Loucy (cell line): ENCODE data around the gene NELFB.

ENCODE experiments used
- H2AFZ ChIP-seq: fragments of 200-600 bp; sonication (generic); 2 replicates; pipeline ENCODE4 v1.6.0; 2016; ENCODE audit warnings: antibody characterized with exemption, mild to moderate bottlenecking, low read length, moderate library complexity
- H3F3A ChIP-seq: fragments of 200-600 bp; 2 replicates; pipeline ENCODE4 v1.6.0; 2016; ENCODE audit warnings: antibody characterized with exemption, low read depth, mild to moderate bottlenecking
- H3K27me3 ChIP-seq: fragments of 200-600 bp; sonication (generic); 2 replicates; pipeline ENCODE4 v1.6.1; 2014; ENCODE audit warnings: low read length, mild to moderate bottlenecking; ENCODE audit not compliant: insufficient read depth, poor library complexity, severe bottlenecking
- H3K36me3 ChIP-seq: fragments of 200-600 bp; sonication (generic); 2 replicates; pipeline ENCODE4 v1.6.1; 2016; ENCODE audit warnings: low read length; ENCODE audit not compliant: insufficient read depth
- H3K4me1 ChIP-seq: fragments of 200-600 bp; sonication (generic); 2 replicates; pipeline ENCODE4 v1.5.1; 2014; ENCODE audit warnings: low read length, mild to moderate bottlenecking; ENCODE audit not compliant: insufficient read depth, poor library complexity, severe bottlenecking
- H3K4me2 ChIP-seq: fragments of 200-600 bp; sonication (generic); 2 replicates; pipeline ENCODE4 v1.6.0; 2014; ENCODE audit warnings: antibody characterized with exemption, low read length, low read depth, mild to moderate bottlenecking; ENCODE audit not compliant: poor library complexity, severe bottlenecking
- H3K4me3 ChIP-seq: fragments of 200-600 bp; sonication (generic); 2 replicates; pipeline ENCODE4 v1.5.1; 2014; ENCODE audit warnings: low read length, mild to moderate bottlenecking, mixed read lengths; ENCODE audit not compliant: poor library complexity, severe bottlenecking
- H3K79me2 ChIP-seq: fragments of 200-600 bp; sonication (generic); 2 replicates; pipeline ENCODE4 v1.6.1; 2014; ENCODE audit warnings: low read length; ENCODE audit not compliant: insufficient read depth
- H3K9ac ChIP-seq: fragments of 200-600 bp; sonication (generic); 2 replicates; pipeline ENCODE4 v1.6.0; 2014; ENCODE audit warnings: mild to moderate bottlenecking, low read depth, low read length, moderate library complexity; ENCODE audit not compliant: poor library complexity, severe bottlenecking
- H3K9me2 ChIP-seq: fragments of 200-600 bp; sonication (generic); replicated peaks from 2 replicates; pipeline ENCODE4 v1.6.1; 2016; ENCODE audit warnings: low read depth, low read length, mixed read lengths
- H3K9me3 ChIP-seq: fragments of 200-600 bp; sonication (generic); 2 replicates; pipeline ENCODE4 v1.6.1; 2014; ENCODE audit warnings: mild to moderate bottlenecking, antibody characterized with exemption, low read length, low read depth; ENCODE audit not compliant: insufficient read depth
- H4K20me1 ChIP-seq: fragments of 200-600 bp; sonication (generic); 2 replicates; pipeline ENCODE4 v1.6.0; 2014; ENCODE audit warnings: antibody characterized with exemption, low read length, mild to moderate bottlenecking; ENCODE audit not compliant: insufficient read depth, poor library complexity, severe bottlenecking
- CTCF ChIP-seq: fragments of 200-600 bp; sonication (generic); conservative IDR thresholded peaks from 2 replicates; pipeline ENCODE4 v1.5.1; 2014; ENCODE audit warnings: mild to moderate bottlenecking, antibody characterized with exemption, low read length
- EZH2phosphoT487 ChIP-seq: fragments of 200-600 bp; IDR thresholded peaks from 2 replicates; pipeline ENCODE4 v1.6.1; 2018; ENCODE audit warnings: antibody characterized with exemption, mild to moderate bottlenecking, moderate library complexity, borderline replicate concordance

The NELFB gene

DNA sequence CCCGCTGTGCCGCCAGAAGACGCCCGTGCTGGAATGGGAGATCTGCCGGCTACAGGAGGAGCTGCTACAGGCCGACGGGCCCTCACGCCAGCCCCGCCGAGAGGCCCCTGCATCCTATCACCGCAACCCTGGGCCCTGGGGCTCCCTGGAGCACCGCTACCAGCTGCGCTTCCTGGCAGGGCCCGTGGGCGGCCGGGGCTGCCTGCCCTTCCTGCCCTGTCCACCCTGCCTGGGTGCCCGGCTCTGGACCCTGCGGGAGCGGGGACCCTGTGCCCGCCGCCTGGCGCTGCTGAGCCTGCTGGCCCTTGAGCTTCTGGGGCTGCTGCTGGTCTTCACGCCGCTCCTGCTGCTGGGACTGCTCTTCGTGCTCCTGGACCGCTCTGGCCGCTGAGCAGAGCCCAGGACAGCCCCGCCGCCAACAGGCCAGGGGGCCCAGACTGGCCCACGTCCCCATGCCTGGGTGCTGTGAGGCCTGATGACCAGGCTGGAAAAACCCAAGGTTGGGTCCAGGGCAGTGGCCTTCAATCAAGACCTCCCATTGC is 36.8 kb upstream of the NELFB start:
- Histone ChIP-seq H3K36me3 (no peaks in the 10 kb centered on the region), H3F3A (no peaks in the 10 kb centered on the region), H3K9me3 (no peaks in the 10 kb centered on the region), H3K27me3 (no peaks in the 10 kb centered on the region), H3K4me2 (no peak overlapping the region), H3K4me1 (peaks cover 7% of the 10 kb centered on the region), H2AFZ (no peak overlapping the region), H3K4me3 (no peak overlapping the region), H3K79me2 (no peaks in the 10 kb centered on the region), H3K9me2 (no peaks in the 10 kb centered on the region), H3K9ac (no peak overlapping the region), H4K20me1 (no peaks in the 10 kb centered on the region)
- TF ChIP-seq CTCF (no peak), EZH2phosphoT487 (no peak)

- no peak overlapping the region for H3K9ac ChIP-seq
- no peak overlapping the region for H3K4me3 ChIP-seq
- H4K20me1 ChIP-seq = no peaks in the 10 kb centered on the region
- no peak overlapping the region for H2AFZ ChIP-seq
- H3K27me3 ChIP-seq = no peaks in the 10 kb centered on the region
- no peak overlapping the region for H3K4me2 ChIP-seq
- H3F3A ChIP-seq = no peaks in the 10 kb centered on the region
- TF ChIP-seq EZH2phosphoT487 = no peak
- no peak for TF ChIP-seq CTCF
- peaks cover 8% of the 10 kb centered on the region for H3K4me1 ChIP-seq
- no peaks in the 10 kb centered on the region for H3K9me2 ChIP-seq
- H3K36me3 ChIP-seq = no peaks in the 10 kb centered on the region
- no peaks in the 10 kb centered on the region for H3K9me3 ChIP-seq
- no peaks in the 10 kb centered on the region for H3K79me2 ChIP-seq
Observed at GRCh38 chr9:137218754-137219271, 36.3 kb upstream of the NELFB start.

GRCh38 chr9:137219757-137220316 is 35.3 kb upstream of the NELFB start:
- Histone ChIP-seq H3K9me3 (no peaks in the 10 kb centered on the region), H3K4me1 (peaks cover 16% of the 10 kb centered on the region), H3K79me2 (no peaks in the 10 kb centered on the region), H3K4me2 (no peak overlapping the region), H3K9ac (no peak overlapping the region), H3K36me3 (no peaks in the 10 kb centered on the region), H3K9me2 (no peaks in the 10 kb centered on the region), H2AFZ (no peak overlapping the region), H3F3A (no peaks in the 10 kb centered on the region), H3K4me3 (no peak overlapping the region), H4K20me1 (no peaks in the 10 kb centered on the region), H3K27me3 (no peaks in the 10 kb centered on the region)
- TF ChIP-seq EZH2phosphoT487 (no peak), CTCF (no peak)
